Urothelium cell line (cell line): ENCODE measurements around the gene KNL1.
"Not testable (repeated sequence)": the region's sequence is repeated elsewhere in the genome, so short reads cannot be mapped to it uniquely, and the experiment has no call there.

Experiments used
- DNase-seq: peaks from one replicate; pipeline ENCODE4 v3.0.0; 2011; ENCODE audit warnings: low spot score, mixed read lengths
- FAIRE-seq: peaks from 2 replicates; lab custom pipeline; 2011; peaks lifted over from hg19 to GRCh38; lab: Jason Lieb, UNC

KNL1 gene, protein sequence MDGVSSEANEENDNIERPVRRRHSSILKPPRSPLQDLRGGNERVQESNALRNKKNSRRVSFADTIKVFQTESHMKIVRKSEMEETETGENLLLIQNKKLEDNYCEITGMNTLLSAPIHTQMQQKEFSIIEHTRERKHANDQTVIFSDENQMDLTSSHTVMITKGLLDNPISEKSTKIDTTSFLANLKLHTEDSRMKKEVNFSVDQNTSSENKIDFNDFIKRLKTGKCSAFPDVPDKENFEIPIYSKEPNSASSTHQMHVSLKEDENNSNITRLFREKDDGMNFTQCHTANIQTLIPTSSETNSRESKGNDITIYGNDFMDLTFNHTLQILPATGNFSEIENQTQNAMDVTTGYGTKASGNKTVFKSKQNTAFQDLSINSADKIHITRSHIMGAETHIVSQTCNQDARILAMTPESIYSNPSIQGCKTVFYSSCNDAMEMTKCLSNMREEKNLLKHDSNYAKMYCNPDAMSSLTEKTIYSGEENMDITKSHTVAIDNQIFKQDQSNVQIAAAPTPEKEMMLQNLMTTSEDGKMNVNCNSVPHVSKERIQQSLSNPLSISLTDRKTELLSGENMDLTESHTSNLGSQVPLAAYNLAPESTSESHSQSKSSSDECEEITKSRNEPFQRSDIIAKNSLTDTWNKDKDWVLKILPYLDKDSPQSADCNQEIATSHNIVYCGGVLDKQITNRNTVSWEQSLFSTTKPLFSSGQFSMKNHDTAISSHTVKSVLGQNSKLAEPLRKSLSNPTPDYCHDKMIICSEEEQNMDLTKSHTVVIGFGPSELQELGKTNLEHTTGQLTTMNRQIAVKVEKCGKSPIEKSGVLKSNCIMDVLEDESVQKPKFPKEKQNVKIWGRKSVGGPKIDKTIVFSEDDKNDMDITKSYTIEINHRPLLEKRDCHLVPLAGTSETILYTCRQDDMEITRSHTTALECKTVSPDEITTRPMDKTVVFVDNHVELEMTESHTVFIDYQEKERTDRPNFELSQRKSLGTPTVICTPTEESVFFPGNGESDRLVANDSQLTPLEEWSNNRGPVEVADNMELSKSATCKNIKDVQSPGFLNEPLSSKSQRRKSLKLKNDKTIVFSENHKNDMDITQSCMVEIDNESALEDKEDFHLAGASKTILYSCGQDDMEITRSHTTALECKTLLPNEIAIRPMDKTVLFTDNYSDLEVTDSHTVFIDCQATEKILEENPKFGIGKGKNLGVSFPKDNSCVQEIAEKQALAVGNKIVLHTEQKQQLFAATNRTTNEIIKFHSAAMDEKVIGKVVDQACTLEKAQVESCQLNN (N-terminal part only)

DNA sequence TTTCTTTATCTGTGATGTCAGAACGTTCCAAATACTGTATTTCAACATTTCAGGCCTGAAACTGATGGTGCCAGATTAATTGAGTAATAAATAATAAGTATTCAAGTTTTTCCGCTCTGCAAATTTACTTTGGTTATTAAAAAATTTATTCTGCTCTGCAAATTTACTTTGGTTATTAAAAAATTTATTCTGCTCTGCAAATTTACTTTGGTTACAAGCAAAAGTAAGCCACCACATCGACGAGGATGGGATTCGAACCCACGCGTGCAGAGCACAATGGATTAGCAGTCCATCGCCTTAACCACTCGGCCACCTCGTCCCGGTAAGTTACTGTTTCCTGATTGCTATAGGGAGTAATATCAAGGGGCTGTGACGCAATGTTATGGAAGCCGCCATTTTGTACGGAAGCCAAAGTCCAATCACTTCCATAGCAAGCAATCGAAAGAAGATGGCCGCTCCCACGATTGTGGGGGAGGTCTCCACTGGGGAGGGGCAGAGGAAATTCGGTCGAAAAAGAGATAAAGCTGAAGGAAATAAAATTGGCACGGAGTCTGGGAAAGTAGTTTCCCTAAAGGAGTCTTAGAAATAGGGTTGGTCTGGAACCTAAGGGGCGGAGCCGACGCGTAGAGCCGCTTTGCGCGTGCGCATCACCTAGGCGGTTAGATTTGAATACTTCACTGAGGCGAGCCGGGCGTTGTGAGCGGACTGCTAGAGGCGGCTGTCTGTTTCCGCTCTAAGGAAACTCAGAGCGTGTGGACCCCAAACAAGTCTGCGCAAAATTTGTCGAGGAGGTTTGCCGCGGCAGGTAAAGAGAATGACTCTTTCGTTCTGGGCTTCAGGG, at the start of gene KNL1:
TSS of gene KNL1 (plus strand) at position 662 of the 841 bp plus-strand sequence. CDS start 8,683 bp downstream, outside the sequence.
- FAIRE-seq (no peak), DNase-seq (peak; percentile 86)

DNA sequence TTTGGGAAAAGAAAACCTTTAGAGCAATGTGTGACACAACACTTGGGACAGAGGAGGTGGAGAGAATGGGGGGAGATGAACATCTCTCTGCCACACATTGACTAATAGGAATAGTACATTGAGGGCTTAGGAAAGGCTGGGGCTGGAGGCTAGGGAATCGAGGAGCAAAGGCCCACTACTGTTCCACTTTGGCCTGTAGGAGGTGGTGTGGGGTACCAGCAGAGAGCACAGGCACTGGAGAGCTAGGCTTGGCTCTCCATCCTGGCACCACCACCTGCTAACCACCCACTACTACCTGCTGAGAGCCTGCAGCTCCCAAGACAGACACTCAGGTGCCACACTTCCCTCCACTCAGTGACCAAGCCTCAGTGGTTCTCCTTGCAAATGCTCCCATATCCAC, 48.6 kb upstream of the KNL1 start:
- DNase-seq (no peak), FAIRE-seq (no peak)

DNA sequence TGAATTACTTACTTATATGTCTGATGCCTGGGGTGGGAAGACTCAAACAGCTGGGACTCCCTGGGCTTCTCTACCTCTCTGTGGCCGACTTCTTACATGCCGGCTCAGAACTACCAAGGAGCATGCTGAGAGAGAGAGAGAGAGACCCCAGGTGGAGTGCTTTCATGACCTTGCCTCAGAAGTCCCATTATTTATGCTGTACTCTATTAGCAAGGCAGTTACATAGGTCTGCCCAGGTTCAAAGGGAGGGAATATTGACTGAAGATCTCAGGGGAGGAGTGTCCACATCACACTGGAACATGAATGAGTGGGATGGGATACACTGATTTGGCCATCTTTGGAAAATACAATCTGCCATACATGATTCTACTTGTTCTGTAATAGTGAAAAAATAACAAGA, 45.4 kb upstream of the KNL1 start:
- no peak for FAIRE-seq

DNA sequence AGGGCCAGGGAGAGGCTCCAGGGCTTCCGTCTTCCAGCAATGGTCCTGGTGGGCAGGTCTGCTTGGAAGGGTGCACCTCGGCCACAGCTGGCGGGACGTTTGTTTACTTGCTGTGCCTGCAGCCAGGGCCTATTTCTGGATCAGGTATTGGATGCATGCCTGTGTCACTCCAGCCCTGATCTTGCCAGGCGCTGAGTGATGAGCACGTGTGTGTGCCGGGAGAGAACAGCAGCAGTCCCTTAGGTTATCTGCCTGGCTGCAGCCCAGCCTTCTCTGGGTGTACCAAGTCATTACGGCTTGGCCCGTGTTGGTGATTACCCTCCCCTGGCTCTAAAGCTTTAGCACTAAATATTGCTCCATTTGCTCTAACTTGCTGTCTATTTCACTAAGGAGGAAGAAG, 44.2 kb upstream of the KNL1 start:
- DNase-seq (no peak), FAIRE-seq (no peak)

More for the DNA sequence above, 45.4 kb upstream of the KNL1 start:
- no peak for DNase-seq

DNA sequence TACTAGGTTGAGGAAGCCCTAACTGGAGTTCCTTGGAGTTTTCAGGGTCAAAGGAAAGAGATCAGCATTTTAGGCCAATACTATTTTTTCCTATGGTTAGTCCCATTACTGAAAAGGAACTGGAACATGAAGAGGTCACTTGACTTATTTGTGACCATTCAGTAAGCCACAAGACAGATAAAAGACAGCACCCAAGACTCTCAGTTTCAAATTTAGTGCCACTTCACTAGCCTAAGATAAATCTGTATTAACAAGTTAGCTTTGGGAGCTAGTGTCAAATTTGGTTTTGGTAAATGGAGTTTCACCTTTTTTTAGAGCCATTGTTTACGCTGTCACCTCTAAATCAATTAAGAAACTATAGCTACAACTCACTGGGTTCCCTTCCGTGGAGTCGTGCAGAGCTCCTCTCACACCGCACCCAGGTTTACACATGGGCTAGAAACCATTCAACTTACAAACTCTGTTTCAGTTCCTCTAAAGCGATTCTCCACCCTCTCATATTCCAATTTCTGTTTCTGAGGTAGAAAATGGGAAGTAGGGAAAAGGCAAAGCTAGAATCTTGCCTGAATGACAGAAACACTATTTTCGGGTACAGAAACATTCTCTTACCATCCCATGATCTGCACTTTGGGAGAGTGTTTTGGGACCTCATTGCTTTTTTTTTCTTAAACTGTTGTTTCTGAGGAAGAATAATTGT, 43.6 kb upstream of the KNL1 start:
- FAIRE-seq (no peak), DNase-seq (no peak)

DNA sequence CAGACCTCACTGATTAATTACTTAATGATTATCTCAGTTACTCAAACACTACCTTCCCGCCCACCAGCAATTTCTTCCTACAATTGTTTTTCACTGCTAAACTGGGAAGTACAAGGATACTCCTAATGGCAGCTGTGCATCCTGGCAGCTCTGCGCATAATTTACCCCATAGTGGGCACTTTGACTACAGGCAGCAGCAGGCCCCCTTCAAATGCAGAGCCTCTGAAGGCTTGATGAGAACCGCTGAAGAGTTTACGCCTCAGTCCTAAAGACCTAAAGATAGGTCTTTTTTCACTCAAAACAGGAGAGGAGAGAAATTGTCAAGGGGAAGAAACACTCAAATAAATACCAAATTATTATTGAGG, 39.9 kb upstream of the KNL1 start:
- DNase-seq (no peak), FAIRE-seq (no peak)

DNA sequence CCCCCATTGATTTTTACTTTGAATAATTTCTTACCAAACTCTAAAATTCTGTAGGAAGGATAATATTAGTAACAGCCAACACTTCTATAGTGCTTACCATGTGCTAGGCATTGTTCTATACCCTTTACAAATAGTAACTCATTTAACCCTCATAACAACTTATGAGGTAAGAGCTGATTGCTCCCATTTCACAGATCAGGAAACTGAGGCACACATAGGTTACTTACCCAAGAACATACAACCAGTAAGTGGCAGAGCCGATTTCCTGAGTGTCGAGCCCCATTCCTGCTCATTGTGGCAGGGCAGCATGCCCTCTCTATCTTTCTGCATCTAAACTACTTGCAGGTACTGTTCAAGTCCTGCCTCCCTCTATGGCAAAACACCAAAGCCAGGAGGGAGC, 38.2 kb upstream of the KNL1 start:
- no peak for DNase-seq
- FAIRE-seq = no peak

DNA sequence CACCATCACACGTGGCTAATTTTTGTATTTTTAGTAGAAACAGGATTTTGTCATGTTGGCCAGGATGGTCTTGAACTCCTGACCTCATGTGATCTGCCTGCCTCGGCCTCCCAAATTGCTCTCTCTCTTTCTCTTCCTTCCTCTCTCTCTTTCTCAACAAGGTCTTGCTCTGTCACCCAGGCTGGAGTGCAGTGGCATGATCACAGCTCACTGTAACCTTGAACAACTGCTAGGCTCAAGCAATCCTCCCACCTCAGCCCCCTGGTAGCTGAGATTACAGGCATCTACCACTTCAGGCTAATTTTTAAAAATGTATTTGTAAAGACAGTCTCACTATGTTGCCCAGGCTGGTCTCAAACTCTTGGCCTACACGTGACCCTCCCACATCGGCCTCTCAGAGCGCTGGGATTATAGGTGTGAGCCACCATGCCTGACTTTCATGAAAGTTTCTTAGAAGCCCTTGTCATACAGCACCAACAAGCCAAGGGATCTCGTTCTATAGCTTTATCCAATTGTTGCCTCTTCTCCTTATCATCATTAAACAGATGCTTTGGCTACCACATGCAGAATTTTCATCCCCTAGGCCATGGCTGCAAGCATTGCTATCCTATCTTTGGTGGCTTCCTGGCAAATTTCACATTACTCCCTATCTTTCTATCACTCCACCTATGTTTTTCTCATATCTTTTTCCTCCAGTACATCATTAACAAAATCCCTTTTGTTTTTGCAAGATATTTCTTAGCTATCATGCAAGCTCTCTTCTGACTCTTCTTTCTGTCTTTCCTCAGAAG, 34.9 kb upstream of the KNL1 start:
- FAIRE-seq (no peak), DNase-seq (no peak)

DNA sequence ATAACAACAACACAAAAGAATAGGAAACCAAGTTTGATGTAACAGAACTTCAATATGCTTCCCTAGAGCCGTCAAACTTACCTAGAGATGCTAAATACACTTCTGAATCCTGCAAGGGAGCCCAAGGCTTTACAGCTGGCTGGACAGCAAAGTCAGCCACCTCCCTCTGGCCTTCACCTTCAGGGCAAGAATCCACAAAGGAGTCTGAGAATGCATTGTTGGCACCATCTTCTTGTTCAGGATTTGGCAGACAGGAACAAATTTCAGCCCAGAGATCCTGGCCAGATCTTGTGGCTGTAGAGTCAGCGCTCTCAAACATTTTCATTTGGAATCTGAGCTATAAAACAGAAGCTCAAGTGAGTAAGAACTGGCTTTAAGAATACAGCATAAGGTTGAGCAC, 31.4 kb upstream of the KNL1 start:
- FAIRE-seq (no peak), DNase-seq (no peak)

DNA sequence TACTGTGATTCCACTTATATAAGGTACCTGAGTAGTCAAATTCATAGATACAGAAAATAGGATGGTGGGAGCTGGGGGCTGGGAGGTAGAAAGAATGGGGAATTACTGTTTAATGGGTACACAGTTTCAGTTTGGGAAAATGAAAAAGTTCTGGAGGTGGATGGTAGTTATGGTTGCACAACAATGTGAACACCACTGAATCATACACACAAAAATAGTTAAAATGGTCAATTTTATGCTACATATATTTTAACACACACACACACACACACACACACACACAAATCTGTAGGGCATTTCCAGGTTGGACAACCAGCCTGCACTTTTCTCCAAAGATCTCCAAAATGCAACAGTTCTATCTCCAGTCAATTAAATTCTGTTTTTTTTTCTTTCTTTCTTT, 30.6 kb upstream of the KNL1 start:
- FAIRE-seq (no peak), DNase-seq (no peak)

DNA sequence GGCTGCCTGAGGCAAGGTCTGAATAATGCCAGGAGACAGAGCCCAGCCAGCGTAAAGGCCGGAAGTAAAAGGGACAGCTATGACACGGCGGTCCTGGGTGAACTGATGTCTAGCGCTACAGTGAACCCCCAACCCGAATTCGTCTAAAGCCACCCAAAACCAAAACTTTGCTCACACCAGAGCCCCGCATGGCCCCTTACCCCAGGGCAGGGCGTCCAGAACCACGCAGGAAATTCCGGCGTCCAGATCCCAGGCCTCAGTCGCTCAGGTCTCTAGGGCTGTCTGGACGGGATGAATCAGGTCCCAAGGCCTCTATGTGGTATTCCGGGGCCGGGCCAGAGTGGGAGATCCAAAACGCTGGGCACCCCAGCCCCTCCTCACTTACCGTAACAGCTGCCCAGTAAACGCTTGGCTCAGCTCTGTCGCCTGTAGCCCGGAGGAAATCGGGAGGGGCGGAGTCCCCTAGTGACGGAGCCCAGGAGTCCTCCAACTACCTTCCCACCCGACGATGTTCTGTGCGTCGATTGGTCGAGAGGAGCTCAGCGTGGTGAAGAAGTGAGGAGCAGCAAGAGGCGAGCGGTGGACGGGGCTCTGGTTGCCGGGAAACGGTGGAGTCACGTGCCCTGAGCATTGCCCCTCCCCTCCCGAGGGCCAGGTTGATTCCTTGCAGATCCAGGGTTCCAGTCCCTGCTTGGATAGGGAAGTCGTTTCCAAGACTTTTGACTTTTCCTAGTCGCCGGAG, 29.3 kb upstream of the KNL1 start, which contains the start of gene CCDC32:
TSS of gene CCDC32 (minus strand) at position 452 of the 742 bp plus-strand sequence. CDS start 2,027 bp downstream, outside the sequence.
- FAIRE-seq (peak; percentile 74), DNase-seq (peak; percentile 99)

DNA sequence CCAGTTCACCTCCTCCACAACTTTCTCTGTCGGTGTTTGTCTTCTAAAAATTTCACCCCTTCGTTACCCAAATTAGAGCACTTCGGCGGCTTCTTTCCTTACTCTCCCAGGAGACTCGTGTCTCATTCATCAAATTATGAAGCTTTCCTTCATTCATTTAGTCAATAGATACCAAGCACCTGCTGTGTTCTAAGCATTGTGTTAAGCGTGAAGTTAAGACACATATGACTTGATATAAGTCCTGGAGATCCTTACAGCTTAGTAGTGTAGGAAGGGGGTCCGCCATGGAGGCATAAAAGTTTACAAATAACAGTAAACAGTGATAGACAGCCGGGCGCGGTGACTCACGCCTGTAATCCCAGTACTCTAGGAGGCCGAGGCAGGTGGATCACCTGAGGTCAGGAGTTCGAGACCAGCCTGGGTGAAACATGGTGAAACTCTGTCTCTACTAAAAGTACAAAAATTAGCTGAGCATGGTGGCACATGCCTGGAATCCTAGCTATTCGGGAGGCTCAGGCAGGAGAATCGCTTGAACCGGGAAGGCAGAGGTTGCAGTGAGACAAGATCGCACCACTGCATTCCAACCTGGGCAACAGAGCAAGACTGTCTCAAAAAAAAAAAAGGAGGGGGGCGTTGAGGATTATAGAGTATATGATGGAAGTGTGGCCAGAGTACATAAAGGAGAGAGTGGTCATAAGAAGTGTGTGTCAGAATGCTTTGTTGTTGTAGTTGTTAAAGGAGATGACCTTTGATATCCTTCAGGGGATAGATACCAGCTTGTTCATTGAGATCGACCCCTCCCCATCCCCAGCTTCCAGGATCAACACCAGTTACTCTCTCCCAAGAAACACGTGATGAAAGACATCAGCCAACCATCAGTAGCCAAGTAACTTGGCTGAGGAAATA, 28.5 kb upstream of the KNL1 start:
- DNase-seq = no peak
- no peak for FAIRE-seq

DNA sequence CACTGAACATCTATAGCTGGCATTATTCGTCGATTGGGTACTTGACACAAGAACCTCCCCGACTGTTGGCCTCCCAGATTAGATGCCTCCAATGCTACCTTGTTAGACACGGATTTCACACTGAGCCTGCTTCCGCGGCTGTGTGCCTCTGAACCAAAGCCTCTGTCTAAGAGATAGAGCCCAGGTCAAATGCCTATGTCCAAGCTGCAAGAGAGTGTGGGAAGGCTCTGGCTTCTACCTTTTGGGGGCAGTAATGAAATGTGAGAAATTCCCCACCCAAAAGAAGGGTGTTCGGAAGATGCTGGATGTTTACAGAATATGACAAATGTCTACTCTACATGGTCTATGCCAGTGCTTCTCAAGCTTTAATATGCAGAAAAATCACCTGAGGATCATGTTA, 26.9 kb upstream of the KNL1 start:
- peak; percentile 15 for DNase-seq
- no peak for FAIRE-seq

DNA sequence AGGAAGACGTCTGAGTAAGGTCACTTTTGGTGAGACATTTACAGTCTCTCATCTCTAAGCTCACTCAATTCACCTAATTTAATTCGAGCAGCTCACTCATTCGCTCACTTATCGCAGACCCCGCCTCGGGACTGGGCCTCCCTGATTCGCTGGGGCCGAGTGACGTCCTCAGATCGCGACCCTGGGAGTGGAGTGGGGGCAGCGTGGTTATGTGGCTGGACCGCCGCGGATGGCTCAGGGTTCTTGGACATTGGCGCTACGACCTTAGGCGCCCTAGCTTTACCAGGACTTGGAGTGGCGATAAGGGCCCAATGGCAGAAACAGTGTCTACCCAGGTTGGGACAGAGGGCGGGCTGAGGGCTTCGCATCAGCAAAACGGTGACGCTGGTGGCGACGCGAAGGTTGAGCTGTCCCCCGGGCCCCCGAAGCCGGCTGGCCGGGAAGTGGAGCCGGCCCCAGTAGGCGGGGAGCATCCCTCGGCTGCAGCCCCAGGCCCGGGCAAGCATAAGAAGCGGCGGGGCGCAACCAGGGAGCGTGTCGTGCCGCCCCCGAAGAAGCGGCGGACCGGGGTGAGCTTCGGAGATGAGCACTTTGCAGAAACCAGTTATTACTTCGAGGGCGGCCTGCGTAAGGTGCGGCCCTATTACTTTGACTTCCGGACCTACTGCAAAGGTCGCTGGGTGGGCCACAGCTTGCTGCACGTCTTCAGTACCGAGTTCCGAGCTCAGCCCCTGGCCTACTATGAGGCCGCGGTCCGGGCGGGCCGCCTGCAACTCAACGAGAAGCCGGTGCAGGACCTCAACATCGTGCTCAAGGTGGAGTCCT, 24.7 kb upstream of the KNL1 start, which contains the start of gene RPUSD2:
TSS of gene RPUSD2 (plus strand) at position 171 of the 825 bp plus-strand sequence. CDS start at position 210, 39 bp downstream.
- no peak for FAIRE-seq
- DNase-seq = peak; percentile 94

DNA sequence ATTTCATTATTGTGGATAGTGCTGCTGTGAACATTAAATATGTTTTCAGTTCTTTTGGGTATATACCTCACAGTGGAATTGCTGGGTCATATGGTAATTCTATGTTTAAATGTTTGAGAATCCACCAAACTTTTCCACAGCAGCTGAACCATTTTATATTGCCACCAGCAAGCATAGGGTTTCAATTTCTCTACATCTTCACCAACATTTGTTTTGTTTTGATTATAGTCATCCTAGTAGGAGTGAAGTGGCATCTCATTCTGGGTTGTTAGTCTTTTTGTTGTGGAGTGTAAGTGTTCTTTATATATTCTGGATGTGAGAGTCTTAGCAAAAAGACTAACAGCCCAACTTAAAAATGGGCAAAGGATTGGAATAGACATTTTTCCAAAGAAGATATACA, 18.9 kb upstream of the KNL1 start:
- no peak for FAIRE-seq
- DNase-seq = no peak

DNA sequence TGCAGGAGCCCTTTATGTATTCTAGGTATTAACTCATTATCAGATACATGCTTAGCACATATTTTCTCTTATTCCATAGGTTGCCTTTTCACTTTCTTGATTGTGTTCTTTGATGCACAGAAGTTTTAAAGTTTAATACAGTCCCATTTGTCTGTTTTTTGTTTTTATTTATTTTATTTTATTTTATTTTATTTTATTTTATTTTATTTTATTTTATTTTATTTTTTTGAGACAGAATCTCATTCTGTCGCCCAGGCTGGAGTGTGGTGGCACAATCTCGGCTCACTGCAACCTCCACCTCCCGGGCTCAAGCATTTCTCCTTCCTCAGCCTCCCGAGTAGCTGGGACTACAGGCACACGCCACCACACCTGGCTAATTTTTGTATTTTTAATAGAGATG, 17.1 kb upstream of the KNL1 start:
- not testable (repeated sequence) for FAIRE-seq, DNase-seq
